T-helper 1 cell (primary cell): Measurements from ENCODE around the gene MAP3K12.
"Not testable (repeated sequence)": the region's sequence is repeated elsewhere in the genome, so short reads cannot be mapped to it uniquely, and the experiment has no call there.

Experiments
- DNase-seq, 5 donors: peaks; one replicate each; pipeline ENCODE4 v3.0.0-alpha.2; 2012 to 2020

Gene MAP3K12

GRCh38 chr12:53466640-53467039 is 32.6 kb downstream of the MAP3K12 start:
- no peak for DNase-seq

DNA sequence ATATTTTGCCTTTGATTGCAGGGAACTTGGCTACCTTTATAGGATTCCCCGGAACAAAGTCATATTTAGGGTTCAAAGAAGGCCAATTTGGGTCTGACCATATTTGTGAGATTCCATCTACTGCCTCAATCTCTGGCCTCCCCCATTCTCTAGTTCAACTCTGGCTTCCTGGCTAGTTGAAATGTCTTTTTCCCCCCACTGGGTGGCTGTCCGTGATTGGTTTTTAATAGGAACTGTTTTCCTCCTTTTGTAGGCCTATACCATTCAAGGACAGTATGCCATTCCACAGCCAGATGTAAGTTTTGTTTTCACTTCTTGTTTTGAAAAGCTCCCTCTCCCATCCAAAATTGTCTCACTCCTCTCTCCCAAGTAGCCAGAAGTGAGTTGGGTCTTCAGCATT is 33.6 kb downstream of the MAP3K12 start:
- DNase-seq, result no peak

- no peak for DNase-seq
Measured at GRCh38 chr12:53464685-53465418, 34.4 kb downstream of the MAP3K12 start.

DNA sequence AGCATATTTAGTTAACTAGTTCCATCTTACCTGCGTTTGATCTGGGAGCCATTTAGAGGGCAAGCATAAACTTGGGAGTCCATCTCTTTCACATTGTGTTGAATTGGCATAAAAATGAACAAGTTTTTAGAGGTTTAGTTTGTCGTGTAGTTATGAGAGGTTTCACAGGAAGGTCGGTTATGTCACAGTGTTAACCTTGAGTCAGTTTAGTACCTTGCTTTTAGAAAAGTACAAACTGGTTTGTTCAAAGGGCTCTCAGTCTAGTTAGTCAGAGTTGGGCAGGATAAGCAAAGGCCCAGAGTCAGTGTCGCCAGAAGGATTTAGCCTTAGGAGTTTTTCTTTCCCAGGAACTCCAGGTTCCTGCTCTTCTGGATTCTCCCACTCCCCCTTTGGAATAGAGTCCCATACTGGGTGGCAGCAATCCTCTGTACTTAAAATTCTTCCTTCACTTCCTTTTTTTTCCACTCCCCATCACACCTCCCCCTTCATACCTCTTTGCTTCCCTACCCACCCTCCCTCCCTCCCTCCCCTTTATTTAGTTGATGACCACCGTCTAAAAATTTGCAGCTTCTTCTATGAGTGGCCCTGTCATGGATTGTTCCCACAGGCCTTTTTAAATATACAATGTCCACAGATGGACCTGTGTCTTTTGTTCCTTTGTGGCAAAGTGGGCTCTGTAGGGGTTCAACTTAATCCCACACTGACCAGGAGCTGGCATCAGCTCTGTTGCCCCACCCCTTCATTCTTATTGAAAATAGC is 35.3 kb downstream of the MAP3K12 start:
- DNase-seq, result no peak

GRCh38 chr12:53462935-53463334 is 36.3 kb downstream of the MAP3K12 start:
- DNase-seq, result no peak

- no peak for DNase-seq
Measured at GRCh38 chr12:53461591-53461990, 37.7 kb downstream of the MAP3K12 start.

- DNase-seq, result no peak
Measured at GRCh38 chr12:53461059-53461458, 38.2 kb downstream of the MAP3K12 start.

- no peak for DNase-seq
Measured at GRCh38 chr12:53459097-53459496, 40.2 kb downstream of the MAP3K12 start.

DNA sequence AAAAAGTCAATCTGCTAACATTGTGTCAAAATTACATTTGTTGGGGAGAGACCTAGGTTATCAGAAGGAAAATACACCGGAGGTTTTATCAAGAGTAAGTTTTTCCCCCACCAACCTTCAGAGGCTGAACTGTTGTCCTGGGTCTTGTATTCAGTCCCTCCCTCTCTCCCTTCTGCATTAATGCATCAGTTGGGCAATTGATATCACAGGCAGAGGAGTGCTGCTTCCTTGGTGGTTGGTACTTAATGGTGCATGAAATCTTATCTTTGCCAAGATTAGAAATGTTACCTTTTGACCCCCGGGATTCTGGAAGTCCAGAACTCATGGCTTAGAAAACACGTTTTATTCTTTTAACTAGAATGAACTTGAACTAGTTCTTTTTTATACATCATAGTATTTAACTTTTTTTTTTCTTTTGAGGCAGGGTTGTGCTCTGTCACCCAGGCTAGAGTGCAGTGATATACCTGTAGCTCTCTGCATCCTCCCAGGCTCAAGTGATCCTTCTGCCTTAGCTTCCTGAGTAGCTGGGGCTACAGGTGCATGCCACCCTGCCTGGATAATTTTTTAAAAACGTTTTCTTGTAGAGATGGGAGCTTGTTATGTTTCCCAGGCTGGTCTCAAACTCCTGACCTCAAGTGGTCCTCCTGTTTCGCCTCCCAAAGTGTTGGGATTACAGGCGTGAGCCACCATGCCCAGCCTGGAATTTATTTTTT is 42.4 kb downstream of the MAP3K12 start:
- no peak for DNase-seq

GRCh38 chr12:53454707-53455106 is 44.6 kb downstream of the MAP3K12 start:
- DNase-seq, result no peak

DNA sequence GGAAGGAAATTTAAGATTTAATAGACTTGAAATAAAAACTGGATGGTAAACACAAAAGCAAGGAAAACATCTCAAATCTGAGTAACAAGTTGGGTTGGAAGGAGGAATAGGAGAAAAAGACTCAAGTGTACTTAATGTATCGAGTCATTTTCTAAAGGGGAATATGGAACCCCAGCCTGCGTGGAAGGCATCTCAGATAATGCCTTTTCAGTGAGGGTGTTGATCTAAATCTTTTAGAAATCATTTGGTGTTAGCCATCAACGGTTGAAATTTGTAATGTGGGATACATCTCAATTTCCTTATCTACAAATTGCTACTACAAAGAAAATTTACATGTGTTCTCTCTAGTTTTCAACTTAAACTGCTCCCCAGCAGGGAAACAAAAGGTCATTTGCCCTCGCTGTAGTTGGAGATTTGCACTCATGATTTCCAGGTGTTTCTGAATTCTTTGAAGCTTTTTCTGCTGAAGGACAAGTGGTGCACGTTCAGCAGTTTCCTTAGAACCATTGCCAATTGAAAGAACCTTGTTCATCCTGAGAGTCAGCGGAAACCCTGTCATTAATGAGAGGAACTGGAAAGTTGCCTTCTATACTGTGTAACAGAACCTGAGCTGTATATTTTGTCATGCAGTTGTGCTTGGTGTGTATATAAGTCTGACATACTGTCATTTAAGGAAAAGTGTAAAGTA is 45.2 kb downstream of the MAP3K12 start:
- no peak for DNase-seq

DNA sequence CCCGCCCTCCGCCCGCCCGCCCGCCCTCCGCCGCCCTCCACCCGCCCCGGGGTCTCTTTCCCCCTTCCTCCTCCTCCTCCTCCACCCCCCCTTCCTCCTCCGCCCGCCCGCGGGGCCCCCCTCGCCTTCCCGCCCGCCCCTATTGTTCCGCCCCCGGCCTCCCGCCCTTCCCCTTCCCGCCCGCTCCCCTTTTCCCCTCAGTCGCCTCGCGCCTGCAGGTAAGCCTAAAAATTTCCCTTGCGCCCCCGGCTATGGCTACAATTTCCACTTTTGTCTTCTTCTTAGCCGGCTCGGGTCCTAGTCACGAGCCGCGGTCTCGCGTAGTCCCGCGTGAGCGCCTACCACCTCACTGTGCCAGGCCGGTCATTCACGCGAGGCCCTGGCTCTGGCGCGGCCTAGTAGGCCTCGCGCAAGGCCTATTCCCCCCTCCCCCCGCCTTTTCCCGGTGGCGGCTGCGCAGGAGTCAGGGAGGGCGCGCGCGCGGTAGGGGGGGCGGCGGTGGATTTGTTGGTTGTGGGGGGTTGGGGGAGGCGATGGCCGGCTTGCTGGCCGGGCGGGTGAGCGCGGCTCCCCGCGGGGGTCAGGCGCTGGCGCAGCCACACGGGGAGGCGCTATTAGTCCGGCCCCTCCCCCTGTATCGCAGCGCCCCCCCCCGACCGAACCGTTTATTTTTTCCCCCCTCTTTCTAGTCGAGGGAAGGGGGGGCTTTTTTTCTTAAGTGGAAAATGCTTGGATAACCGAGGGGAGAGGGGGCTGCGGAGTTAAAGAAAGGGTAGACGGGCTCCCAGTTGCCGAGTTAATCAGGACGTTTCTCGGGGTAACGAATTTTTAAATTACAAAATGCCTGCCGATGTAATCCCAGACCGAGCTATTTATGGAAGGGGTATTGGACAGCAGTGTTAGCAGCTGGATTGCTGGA is 46.8 kb downstream of the MAP3K12 start:
- peak; percentile 62 to 83 (median 75) for DNase-seq

GRCh38 chr12:53451661-53452158 is 47.5 kb downstream of the MAP3K12 start, which contains the start of gene PCBP2:
PCBP2 (plus strand) TSS chr12:53452102; CDS start chr12:53454801, 2,699 bp downstream.
- peak; percentile 95 to 99 (median 97) for DNase-seq

DNA sequence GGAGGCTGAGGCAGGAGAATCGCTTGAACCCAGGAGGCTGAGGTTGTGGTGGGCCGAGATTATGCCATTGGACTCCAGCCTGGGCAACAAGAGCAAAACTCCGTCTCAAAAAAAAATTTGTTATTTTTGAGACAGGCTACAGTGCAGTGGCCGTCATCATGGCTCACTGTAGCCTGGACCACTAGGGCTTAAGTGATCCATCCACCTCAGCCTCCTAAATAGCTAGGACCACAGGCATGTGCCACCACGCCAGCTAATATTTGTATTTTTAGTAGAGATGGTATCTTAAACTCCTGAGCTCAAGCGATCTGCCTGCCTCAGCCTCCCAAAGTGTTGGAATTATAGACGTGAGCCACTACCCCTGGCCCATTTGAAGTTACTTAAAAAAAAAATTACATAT is 48.3 kb downstream of the MAP3K12 start:
- DNase-seq, result no peak

GRCh38 chr12:53444593-53445325 is 54.5 kb downstream of the MAP3K12 start:
- DNase-seq, result not testable (repeated sequence)

DNA sequence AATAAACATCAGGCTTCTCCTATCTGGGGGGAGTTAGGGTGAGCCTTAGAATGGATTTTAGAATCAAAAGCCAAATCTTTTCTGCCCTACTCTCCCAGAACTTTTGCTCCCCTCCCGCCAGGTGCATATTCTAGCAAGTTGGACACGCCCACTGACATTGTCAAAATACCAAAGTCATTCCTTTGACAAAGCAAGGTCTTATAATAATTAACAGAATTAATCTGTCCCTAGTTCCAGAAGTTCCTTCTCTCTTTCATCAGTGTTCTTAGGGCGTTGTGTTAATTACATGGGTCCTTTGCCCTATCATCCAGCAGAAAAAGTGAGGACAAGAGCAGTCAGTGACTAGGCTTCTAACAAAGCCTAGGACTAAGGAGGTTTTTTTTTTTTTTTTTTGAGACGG is 55.3 kb downstream of the MAP3K12 start:
- no peak for DNase-seq

DNA sequence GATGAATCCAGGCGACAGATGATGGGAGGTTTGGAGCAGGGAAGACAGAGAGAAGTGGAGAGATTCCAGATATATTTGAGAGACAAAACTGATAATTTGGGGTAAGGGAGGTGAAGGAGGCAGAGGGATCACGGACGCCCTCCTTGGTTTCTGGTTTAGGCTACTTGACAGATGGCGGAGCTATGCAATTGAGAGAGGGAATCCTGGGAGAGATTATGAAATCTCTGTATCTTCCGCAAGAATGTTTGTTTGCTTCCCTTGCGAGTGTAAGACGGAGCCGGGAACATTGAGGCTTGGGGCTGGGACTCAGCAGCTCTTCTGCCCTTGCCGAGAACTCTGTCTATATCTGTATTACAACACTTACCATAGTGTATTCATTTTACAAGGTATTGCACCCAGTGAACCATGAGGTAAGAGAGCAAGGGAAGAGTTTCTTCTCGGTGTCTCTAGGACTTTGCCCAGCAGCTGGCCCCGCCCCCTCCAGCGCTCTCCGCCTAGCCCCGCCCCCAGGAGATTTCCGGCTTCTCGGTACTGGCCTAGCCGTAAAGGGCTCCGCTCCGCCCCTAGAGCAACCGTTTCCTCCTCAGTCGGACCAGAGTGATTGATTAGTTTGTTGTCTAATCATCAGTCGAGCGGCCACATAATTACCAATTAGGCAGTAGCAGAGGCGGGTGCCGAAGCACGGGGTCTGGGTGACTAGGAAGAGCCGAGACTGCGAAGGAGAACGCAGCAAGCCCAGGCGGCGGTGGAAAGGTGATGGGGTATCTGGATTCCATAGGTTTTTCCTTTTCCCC is 58.0 kb downstream of the MAP3K12 start, which contains the start of gene PRR13:
PRR13 (plus strand) TSS at position 695 of the 794 bp plus-strand sequence. CDS start 981 bp downstream, outside the sequence.
- DNase-seq, result peak; percentile 96 to 99 (median 99)

GRCh38 chr12:53439582-53439981 is 59.7 kb downstream of the MAP3K12 start:
- not testable (repeated sequence) for DNase-seq

DNA sequence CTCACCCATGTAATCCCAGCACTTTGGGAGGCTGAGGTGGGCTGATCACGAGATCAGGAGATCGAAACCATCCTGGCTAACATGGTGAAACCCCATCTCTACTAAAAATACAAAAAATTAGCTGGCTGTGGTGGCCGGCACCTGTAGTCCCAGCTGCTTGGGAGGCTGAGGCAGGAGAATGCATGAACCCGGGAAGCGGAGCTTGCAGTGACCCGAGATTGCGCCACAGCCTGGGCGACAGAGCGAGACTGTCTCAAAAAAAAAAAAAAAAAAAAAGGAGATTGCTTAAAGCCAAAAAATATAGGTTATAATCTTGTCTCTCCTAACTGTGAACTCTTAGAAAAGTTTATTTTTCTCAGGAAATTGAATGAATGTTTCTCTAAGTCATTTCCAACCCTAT is 63.9 kb downstream of the MAP3K12 start:
- not testable (repeated sequence) for DNase-seq

DNA sequence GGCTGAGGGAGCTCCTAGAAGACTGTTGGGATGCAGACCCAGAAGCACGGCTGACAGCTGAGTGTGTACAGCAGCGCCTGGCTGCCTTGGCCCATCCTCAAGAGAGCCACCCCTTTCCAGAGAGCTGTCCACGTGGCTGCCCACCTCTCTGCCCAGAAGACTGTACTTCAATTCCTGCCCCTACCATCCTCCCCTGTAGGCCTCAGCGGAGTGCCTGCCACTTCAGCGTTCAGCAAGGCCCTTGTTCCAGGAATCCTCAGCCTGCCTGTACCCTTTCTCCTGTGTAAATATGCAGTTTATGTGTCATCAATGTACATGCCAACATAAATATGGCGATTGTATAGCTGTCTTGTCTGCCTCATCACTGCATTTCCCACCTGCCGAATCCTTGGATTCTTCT is 68.1 kb downstream of the MAP3K12 start:
- no peak for DNase-seq
